Subcutaneous adipose tissue (tissue), 4 donors: ENCODE measurements around the gene RNASET2. TPM values are rescaled to one million over a fixed set of nuclear protein-coding genes. Genes with fewer than 3 reads are reported as not detected.

ENCODE experiments used
- total RNA-seq, 4 donors: library from RNA; depleted of rRNA; stranded (reverse); fragments of >200 nt; gene quantifications; one replicate each; pipeline ENCODE4 v1.1.0, GENCODE V29; 2016
- TF ChIP-seq, protein P1 (sequence below): fragments of 450-650 bp; IDR thresholded peaks from one replicate; pipeline ENCODE4 v1.5.1; 2016; ENCODE audit warnings: low read depth, mild to moderate bottlenecking, control low read depth, antibody characterized with exemption, moderate library complexity

The RNASET2 gene
- total RNA-seq, 4 donors from 2014 or later, result 40.4 to 173 (median 77.0) TPM

DNA sequence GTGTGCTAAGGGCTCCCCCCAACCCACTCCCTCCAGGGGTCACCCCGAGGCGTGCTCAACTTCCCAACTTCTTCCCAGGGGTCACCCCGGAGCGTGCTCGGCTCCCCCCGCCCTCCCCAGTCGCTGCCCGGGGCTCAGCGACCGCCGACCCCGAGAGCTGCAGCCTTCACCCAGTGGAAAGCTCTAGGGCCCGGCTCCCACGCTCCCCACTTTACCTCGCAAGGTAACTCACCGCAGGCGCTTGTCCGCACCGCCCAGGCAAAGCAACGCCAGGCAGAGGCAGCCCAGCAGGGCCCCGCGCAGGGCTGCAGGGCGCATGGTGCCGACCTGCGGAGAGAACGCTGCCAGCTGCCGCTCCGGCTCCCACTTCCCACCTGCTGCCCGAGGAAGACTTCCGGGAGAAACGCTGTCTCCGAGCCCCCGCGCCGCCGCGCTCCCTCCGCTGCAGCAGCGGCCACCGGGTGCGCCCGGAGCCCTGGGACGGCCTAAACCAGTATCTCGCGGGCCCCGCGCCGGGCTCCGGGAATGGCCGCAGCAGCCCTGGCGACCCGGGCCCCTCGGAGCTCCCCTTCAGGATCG lies 396 bp downstream of the RNASET2 start:
- TF ChIP-seq, protein P1, sequence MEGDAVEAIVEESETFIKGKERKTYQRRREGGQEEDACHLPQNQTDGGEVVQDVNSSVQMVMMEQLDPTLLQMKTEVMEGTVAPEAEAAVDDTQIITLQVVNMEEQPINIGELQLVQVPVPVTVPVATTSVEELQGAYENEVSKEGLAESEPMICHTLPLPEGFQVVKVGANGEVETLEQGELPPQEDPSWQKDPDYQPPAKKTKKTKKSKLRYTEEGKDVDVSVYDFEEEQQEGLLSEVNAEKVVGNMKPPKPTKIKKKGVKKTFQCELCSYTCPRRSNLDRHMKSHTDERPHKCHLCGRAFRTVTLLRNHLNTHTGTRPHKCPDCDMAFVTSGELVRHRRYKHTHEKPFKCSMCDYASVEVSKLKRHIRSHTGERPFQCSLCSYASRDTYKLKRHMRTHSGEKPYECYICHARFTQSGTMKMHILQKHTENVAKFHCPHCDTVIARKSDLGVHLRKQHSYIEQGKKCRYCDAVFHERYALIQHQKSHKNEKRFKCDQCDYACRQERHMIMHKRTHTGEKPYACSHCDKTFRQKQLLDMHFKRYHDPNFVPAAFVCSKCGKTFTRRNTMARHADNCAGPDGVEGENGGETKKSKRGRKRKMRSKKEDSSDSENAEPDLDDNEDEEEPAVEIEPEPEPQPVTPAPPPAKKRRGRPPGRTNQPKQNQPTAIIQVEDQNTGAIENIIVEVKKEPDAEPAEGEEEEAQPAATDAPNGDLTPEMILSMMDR, result no peak

DNA sequence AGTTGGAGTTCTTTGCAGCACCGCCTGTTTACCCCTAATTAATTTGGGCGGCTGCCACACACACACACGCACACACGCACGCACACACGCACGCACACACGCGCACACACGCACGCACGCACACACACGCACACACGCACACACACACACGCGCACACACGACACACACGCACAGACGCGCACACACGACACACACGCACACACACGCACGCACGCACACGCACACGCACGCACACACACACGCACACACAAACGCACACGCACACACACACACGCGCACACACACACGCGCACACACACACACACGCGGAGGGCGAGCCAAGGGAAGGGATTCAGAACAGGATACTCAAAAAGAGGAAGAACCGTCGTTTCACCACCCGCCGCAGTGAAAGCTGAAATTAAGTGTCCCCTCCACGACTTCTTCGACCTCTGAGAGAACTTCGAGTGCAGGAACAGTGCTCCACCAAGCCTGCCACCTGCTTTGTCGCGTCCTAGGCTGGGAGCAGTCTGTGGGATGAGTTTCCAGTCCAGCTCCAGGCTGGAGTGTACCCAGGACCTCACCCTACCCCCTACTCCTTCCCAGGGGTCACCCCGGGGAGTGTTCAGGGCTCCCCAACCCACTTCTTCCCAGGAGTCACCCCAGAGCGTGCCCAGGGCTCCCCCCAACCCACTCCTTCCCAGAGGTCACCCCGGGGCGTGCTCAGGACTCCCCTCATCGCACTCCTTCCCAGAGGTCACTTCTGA lies 1.1 kb downstream of the RNASET2 start:
- TF ChIP-seq, protein P1, result no peak

DNA sequence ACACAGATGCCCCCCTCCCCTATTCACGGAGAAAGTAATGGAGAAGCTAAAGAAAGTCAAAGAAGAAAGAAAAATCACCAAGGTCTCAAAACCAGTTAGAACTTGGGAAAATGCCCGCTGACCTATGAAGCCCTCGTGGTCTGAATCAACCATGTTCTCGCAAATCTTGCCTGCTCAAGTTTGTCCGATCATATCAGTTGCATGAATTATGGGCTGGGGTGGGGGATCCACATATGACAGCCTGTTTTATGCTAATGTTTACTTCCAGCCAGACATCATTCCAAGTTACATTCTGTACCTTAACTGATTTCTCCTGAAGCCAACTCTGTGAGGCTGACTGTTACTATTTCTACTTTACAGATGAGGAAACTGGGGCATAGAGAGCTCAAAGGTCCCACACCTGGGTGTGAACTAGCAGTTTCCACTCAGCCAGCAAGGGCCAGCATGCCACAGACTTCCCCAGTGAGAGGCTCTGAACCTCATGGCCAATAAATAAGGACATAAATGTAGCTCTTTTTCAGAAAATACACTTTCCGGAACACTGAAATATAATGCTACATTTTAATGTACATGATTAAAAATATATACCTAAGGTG lies 2.1 kb downstream of the RNASET2 start:
- TF ChIP-seq, protein P1, result no peak

DNA sequence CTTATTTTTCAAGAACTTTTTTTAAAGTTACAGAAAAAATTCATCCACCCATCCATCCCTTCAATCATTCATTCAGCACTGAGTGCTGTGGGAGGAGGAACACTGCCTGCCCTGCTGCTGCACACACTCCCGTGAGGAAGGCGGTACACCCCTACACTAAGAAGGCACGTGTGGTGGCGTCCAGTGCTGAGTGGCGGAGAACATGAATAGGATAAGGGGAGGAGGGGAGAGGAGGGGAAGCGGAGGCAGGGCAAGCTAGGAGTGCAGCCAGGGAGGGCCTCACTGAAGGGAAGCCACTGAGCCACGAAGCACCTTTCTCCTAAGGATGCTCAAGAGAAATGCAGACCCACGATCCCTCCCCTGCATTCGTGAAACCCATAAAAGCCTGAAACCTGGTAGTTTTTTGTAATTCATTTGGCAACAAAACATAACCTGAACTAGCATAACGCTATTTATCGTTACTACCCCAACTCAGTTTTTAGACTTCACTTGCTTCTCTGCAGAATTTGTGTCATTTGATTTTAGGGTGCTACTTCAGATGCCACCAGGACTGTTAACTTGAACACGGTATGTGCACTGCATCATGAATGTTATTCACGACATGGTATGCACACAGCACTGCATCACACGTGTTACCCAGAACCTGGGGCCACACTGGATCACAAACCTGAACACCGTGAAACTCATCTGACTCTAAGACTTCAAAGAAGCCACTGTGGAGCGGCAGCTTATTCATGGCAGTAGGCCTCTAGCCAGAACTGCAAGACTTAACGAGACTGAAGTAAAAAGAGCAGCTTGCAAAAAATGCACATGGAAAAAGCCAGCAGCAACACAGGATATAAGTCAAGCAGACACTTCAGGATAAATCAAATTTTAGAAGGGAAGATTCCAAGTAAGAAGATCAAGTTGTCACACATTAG lies 3.5 kb downstream of the RNASET2 start:
- TF ChIP-seq, protein P1, result no peak

DNA sequence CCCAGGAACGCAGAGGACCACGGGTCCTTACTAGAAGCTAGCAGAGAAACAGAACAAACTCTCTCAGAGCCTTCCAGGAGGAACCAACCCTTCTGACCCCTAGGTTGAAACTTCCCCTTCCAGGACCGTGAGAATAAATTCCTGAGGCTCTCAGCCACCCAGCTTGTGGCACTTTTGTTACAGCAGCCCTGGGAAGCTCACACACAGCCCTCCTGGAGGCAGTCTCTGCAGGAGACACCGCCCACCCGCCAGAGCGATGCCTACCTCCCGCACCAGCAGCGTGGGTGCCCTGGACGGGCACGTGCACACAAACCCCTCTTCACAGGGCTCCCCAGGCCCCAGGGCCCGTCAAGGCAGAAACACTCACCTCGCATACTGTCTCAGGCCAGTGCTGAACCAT lies 4.2 kb downstream of the RNASET2 start:
- TF ChIP-seq, protein P1, result no peak

DNA sequence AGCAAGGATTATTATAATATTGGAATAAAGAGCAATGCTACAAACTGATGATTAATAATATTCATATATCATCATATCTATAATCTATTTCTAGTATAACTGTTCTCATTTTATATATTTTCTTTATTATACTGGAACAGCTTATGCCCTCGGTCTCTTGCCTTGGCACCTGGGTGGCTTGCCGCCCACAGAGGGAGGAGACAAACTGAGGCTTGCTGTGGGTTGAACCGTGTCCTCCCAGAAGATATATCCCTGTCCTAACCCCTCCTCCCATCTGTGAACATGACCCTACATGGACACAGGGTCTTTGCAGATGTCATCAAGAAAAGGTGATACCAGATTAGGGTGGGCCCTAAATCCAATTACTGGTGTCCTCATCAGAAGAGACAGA lies 4.7 kb downstream of the RNASET2 start:
- TF ChIP-seq, protein P1, result no peak
